Chondrocyte (in vitro differentiated cells): ENCODE results near the gene EXOC3L4. TPM values are rescaled to one million over a fixed set of nuclear protein-coding genes. Genes with fewer than 3 reads are reported as not detected.

Experiments used
- DNase-seq: peaks from one replicate; pipeline ENCODE4 v3.0.0; 2021; ENCODE audit warnings: mixed read lengths, low spot score
- H3K27ac Mint-ChIP-seq: one replicate; pipeline ENCODE4 v1.8.0; 2021; ENCODE audit warnings: mild to moderate bottlenecking, moderate library complexity, mixed read lengths; ENCODE audit not compliant: unreplicated experiment
- H3K27me3 Mint-ChIP-seq: 2 replicates; pipeline ENCODE4 v1.8.0; 2021; ENCODE audit warnings: low read depth, mixed read lengths
- H3K36me3 Mint-ChIP-seq: 2 replicates; pipeline ENCODE4 v1.8.0; 2021; ENCODE audit warnings: low read depth, mixed read lengths
- H3K4me1 Mint-ChIP-seq: 2 replicates; pipeline ENCODE4 v1.8.0; 2021; ENCODE audit warnings: low read depth, mild to moderate bottlenecking, mixed read lengths
- H3K4me3 Mint-ChIP-seq: one replicate; pipeline ENCODE4 v1.8.0; 2021; ENCODE audit warnings: mild to moderate bottlenecking, moderate library complexity, mixed read lengths; ENCODE audit not compliant: unreplicated experiment
- H3K9me3 Mint-ChIP-seq: 2 replicates; pipeline ENCODE4 v1.8.0; 2021; ENCODE audit warnings: low read depth, mixed read lengths
- CTCF ChIP-seq: fragments of 200-600 bp; sonication (generic); IDR thresholded peaks from 2 replicates; pipeline ENCODE4 v1.5.0; 2021; ENCODE audit warnings: antibody characterized with exemption, mild to moderate bottlenecking, moderate library complexity
- total RNA-seq: library from RNA; stranded (reverse); gene quantifications from 3 replicates; pipeline ENCODE4 v1.2.1, GENCODE V29; 2021

The EXOC3L4 gene
- total RNA-seq, 1 donor from 2014 or later, result not detected

GRCh38 chr14:103142721-103143302, 48.3 kb downstream of the EXOC3L4 start:
- TF ChIP-seq CTCF, result no peak
- DNase-seq, result no peak
- Mint-ChIP-seq H3K36me3 (no peaks in the 10 kb centered on the region), H3K27me3 (peaks cover 14% of the 10 kb centered on the region), H3K9me3 (no peaks in the 10 kb centered on the region), H3K4me1 (no peaks in the 10 kb centered on the region), H3K4me3 (no peak overlapping the region), H3K27ac (no peak overlapping the region)

- TF ChIP-seq CTCF, result no peak
- Mint-ChIP-seq H3K9me3 (no peaks in the 10 kb centered on the region), H3K36me3 (no peaks in the 10 kb centered on the region), H3K27me3 (peaks cover 14% of the 10 kb centered on the region), H3K4me1 (no peaks in the 10 kb centered on the region), H3K27ac (no peak overlapping the region), H3K4me3 (no peak overlapping the region)
- DNase-seq, result no peak
Measured at GRCh38 chr14:103143506-103143905, 49.0 kb downstream of the EXOC3L4 start.

- no peaks in the 10 kb centered on the region for H3K36me3 Mint-ChIP-seq
- no peaks in the 10 kb centered on the region for H3K9me3 Mint-ChIP-seq
- H3K4me3 Mint-ChIP-seq, result no peak overlapping the region
- peaks cover 15% of the 10 kb centered on the region for H3K27me3 Mint-ChIP-seq
- H3K4me1 Mint-ChIP-seq, result no peaks in the 10 kb centered on the region
- no peak for TF ChIP-seq CTCF
- no peak for DNase-seq
- H3K27ac Mint-ChIP-seq, result no peak overlapping the region
Measured at GRCh38 chr14:103144085-103144484, 49.6 kb downstream of the EXOC3L4 start.

GRCh38 chr14:103146141-103146709, 51.7 kb downstream of the EXOC3L4 start:
- no peaks in the 10 kb centered on the region for H3K36me3 Mint-ChIP-seq
- no peak for DNase-seq
- no peaks in the 10 kb centered on the region for H3K9me3 Mint-ChIP-seq
- H3K4me3 Mint-ChIP-seq, result no peak overlapping the region
- TF ChIP-seq CTCF, result no peak
- H3K27ac Mint-ChIP-seq, result no peak overlapping the region
- no peaks in the 10 kb centered on the region for H3K4me1 Mint-ChIP-seq
- H3K27me3 Mint-ChIP-seq, result peaks cover 13% of the 10 kb centered on the region

- no peak for TF ChIP-seq CTCF
- no peak for DNase-seq
- no peaks in the 10 kb centered on the region for H3K36me3 Mint-ChIP-seq
- peaks cover 9% of the 10 kb centered on the region for H3K27me3 Mint-ChIP-seq
- no peak overlapping the region for H3K4me3 Mint-ChIP-seq
- H3K4me1 Mint-ChIP-seq, result no peaks in the 10 kb centered on the region
- no peaks in the 10 kb centered on the region for H3K9me3 Mint-ChIP-seq
- H3K27ac Mint-ChIP-seq, result no peak overlapping the region
Measured at GRCh38 chr14:103149351-103150237, 55.1 kb downstream of the EXOC3L4 start.
